ENCODE data around the gene PIGU.

GRCh38 chr20:34581341-34582184, 95.3 kb downstream of the PIGU start:
- TF ChIP-seq GATA2 (IDR thresholded peaks at IDR 0.05; ENCODE audit: low read depth, low read length), result no peak
- no peak for TF ChIP-seq GATA3 (IDR thresholded peaks at IDR 0.05; ENCODE audit: low read depth, low read length)

Data from SH-SY5Y (cell line).